Type B pancreatic cell (in vitro differentiated cells): Measurements from ENCODE around the gene MYBBP1A. TPM values are rescaled to one million over a fixed set of nuclear protein-coding genes. Genes with fewer than 3 reads are reported as not detected.
"Not testable (repeated sequence)": the region's sequence is repeated elsewhere in the genome, so short reads cannot be mapped to it uniquely, and the experiment has no call there.

Source experiments
- DNase-seq: peaks from one replicate; pipeline ENCODE4 v3.0.0; 2021; ENCODE audit warnings: mixed read lengths; ENCODE audit not compliant: unreplicated experiment; ENCODE audit errors: extremely low spot score
- H3K27ac Mint-ChIP-seq: 2 replicates; pipeline ENCODE4 v1.8.0; 2021; ENCODE audit warnings: mild to moderate bottlenecking, mixed read lengths
- H3K27me3 Mint-ChIP-seq: 2 replicates; pipeline ENCODE4 v1.8.0; 2021; ENCODE audit warnings: mixed read lengths
- H3K36me3 Mint-ChIP-seq: 2 replicates; pipeline ENCODE4 v1.8.0; 2021; ENCODE audit warnings: mixed read lengths
- H3K4me1 Mint-ChIP-seq: one replicate; pipeline ENCODE4 v1.8.0; 2021; ENCODE audit warnings: mixed read lengths; ENCODE audit not compliant: unreplicated experiment
- H3K4me3 Mint-ChIP-seq: 2 replicates; pipeline ENCODE4 v1.8.0; 2021; ENCODE audit warnings: mild to moderate bottlenecking, mixed read lengths
- H3K9me3 Mint-ChIP-seq: 2 replicates; pipeline ENCODE4 v1.8.0; 2021; ENCODE audit warnings: mixed read lengths
- total RNA-seq: library from RNA; stranded (reverse); gene quantifications from 2 replicates; pipeline ENCODE4 v1.2.1, GENCODE V29; 2021; ENCODE audit warnings: low replicate concordance
- TF ChIP-seq, protein P1 (sequence below): fragments of 200-600 bp; sonication (generic); conservative IDR thresholded peaks from 2 replicates; pipeline ENCODE4 v1.5.0; 2021; ENCODE audit warnings: antibody characterized with exemption, mild to moderate bottlenecking

The MYBBP1A gene
- total RNA-seq, 1 donor from 2014 or later, result 66.0 TPM

DNA sequence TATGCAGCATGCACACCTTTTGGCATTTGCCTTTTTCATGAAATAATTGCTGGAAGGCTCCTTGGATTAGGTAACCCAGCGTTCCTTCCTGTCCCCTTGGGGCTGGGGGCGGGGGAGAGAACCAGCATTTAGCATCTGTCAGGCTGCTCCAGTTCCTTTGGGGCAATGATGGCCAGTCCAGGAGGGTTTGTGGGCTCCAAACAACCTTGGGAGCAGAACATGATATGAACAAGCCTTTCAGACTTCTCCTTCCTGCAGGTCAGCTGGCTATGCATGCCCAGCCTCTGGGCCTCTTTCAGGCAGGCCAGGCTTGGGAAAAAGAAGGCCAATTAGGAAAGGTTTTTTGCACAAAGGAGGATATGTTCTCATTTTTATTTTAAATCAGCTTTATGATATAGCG, 28.0 kb upstream of the MYBBP1A start:
- H3K36me3 Mint-ChIP-seq, result no peaks in the 10 kb centered on the region
- H3K27me3 Mint-ChIP-seq, result peaks cover 23% of the 10 kb centered on the region
- H3K4me3 Mint-ChIP-seq, result peak overlapping the region; percentile 98

DNA sequence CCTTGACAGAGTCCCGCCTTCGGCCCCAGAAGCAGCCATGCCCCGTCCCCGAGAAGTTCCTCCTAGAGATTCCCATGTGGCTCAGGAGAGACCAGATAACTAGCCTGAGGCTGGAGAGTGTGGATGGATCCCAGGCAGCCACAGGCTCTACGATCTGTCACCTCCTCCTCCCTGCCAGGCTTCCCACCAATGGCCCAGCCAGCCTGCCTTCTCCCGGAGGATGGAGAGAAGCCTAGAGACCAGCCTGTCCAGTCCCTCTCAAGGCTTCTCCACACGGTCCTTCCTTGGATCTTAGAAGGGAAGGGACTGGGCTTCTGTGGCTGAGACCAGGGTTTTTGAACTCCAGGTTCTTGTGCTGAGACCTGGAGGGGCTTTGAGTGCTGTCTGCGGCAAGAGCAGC, 27.5 kb upstream of the MYBBP1A start:
- no peak overlapping the region for H3K27ac Mint-ChIP-seq
- H3K27me3 Mint-ChIP-seq, result peaks cover 23% of the 10 kb centered on the region
- TF ChIP-seq, protein P1, sequence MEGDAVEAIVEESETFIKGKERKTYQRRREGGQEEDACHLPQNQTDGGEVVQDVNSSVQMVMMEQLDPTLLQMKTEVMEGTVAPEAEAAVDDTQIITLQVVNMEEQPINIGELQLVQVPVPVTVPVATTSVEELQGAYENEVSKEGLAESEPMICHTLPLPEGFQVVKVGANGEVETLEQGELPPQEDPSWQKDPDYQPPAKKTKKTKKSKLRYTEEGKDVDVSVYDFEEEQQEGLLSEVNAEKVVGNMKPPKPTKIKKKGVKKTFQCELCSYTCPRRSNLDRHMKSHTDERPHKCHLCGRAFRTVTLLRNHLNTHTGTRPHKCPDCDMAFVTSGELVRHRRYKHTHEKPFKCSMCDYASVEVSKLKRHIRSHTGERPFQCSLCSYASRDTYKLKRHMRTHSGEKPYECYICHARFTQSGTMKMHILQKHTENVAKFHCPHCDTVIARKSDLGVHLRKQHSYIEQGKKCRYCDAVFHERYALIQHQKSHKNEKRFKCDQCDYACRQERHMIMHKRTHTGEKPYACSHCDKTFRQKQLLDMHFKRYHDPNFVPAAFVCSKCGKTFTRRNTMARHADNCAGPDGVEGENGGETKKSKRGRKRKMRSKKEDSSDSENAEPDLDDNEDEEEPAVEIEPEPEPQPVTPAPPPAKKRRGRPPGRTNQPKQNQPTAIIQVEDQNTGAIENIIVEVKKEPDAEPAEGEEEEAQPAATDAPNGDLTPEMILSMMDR, result no peak
- peaks cover 40% of the 10 kb centered on the region for H3K4me1 Mint-ChIP-seq
- no peak for DNase-seq
- no peaks in the 10 kb centered on the region for H3K36me3 Mint-ChIP-seq
- no peaks in the 10 kb centered on the region for H3K9me3 Mint-ChIP-seq
- no peak overlapping the region for H3K4me3 Mint-ChIP-seq

More for the DNA sequence above, 28.0 kb upstream of the MYBBP1A start:
- H3K4me1 Mint-ChIP-seq, result peaks cover 40% of the 10 kb centered on the region
- no peaks in the 10 kb centered on the region for H3K9me3 Mint-ChIP-seq
- no peak for DNase-seq
- peak overlapping the region; percentile 16 for H3K27ac Mint-ChIP-seq
- TF ChIP-seq, protein P1, result no peak

DNA sequence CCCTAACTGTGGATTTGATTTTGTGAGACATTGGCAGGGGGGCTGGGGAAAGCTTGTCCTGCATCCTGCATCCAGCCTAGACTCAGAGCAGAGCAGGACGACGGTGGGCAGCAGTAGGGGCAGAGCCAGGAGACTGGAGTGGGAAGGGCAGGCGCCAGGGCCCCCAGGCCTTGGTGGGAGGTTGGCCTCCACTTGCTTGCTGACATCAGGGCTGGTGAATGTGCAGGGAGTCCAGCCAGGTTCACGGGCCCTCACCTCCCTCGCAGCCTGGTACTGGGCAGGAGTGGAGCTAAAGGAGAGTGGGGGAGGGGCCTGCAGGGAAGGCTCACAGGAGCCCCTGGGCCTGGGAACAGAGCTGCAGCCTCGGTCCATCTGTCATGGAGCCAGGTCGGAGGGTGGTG, 26.9 kb upstream of the MYBBP1A start:
- Mint-ChIP-seq H3K36me3 (no peaks in the 10 kb centered on the region), H3K27ac (no peak overlapping the region), H3K9me3 (no peaks in the 10 kb centered on the region), H3K4me3 (no peak overlapping the region), H3K4me1 (peaks cover 40% of the 10 kb centered on the region), H3K27me3 (peaks cover 23% of the 10 kb centered on the region)
- TF ChIP-seq, protein P1, result no peak
- DNase-seq, result no peak

DNA sequence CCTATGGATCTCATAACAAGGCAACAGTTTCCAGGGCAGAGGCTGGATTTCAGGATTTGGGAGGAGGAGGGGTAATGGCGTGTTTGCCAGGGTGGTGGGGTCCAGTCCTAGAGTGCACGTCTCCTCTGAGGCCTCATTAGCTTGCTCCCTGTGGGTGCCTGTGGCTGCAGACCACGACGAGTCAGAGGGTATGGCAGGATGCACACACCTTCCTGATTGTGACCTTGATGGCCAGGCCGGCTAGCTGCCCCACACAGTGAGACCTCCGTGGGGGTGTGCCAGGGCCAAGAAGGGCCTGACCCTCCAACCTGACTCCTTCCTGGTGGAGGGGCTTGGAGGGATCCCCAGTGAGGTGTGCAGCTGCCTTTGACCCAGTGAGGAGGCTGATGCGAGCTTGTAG, 25.1 kb upstream of the MYBBP1A start:
- Mint-ChIP-seq H3K36me3 (no peaks in the 10 kb centered on the region), H3K4me1 (peaks cover 35% of the 10 kb centered on the region), H3K27me3 (peaks cover 12% of the 10 kb centered on the region), H3K27ac (no peak overlapping the region), H3K9me3 (no peaks in the 10 kb centered on the region), H3K4me3 (no peak overlapping the region)
- no peak for DNase-seq
- TF ChIP-seq, protein P1, result no peak

DNA sequence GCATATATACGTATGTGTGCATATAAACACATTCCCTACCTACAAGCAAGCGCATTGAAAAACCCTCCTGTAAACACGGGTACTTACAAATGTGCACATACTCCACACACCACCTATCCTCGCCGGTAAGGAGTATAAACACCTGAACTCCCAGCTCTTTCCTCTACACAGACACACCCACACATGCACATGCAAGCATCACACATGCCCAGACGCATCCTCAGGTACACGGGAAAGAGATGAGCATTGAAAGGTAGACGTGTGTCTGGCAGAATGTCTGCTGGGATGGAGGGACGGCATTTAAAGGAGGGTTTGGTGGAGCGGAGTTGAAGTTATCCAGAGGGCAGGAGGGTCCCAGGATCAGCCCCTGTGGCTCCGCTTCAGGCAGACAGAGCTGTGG, 24.5 kb upstream of the MYBBP1A start:
- H3K27me3 Mint-ChIP-seq, result peaks cover 9% of the 10 kb centered on the region
- H3K4me3 Mint-ChIP-seq, result peak overlapping the region; percentile 74
- H3K9me3 Mint-ChIP-seq, result no peaks in the 10 kb centered on the region
- TF ChIP-seq, protein P1, result no peak
- no peak for DNase-seq
- H3K27ac Mint-ChIP-seq, result peak overlapping the region; percentile 71
- H3K36me3 Mint-ChIP-seq, result no peaks in the 10 kb centered on the region
- peaks cover 38% of the 10 kb centered on the region for H3K4me1 Mint-ChIP-seq

DNA sequence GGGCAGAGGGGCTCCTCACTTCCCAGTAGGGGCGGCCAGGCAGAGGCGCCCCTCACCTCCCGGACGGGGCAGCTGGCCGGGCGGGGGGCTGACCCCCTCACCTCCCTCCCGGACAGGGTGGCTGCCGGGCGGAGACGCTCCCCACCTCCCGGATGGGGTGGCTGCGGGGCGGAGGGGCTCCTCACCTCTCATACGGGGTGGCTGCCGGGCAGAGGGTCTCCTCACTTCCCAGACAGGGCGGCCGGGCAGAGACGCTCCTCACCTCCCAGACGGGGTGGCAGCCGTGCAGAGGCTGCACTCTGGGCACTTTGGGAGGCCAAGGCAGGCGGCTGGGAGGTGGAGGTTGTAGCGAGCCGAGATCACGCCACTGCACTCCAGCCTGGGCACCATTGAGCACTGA, 23.2 kb upstream of the MYBBP1A start:
- H3K9me3 Mint-ChIP-seq, H3K4me3 Mint-ChIP-seq, H3K36me3 Mint-ChIP-seq, DNase-seq, H3K27me3 Mint-ChIP-seq, H3K27ac Mint-ChIP-seq: not testable (repeated sequence)
- H3K4me1 Mint-ChIP-seq, result peaks cover 37% of the 10 kb centered on the region
